Osteocyte (in vitro differentiated cells): ENCODE measurements around the gene PREX1. TPM values are rescaled to one million over a fixed set of nuclear protein-coding genes. Genes with fewer than 3 reads are reported as not detected.

Source experiments
- DNase-seq: peaks from one replicate; pipeline ENCODE4 v3.0.0; 2021; ENCODE audit warnings: mixed read lengths; ENCODE audit not compliant: unreplicated experiment; ENCODE audit errors: extremely low spot score
- H3K27ac Mint-ChIP-seq: one replicate; pipeline ENCODE4 v1.8.0; 2021; ENCODE audit warnings: mild to moderate bottlenecking, mixed read lengths; ENCODE audit not compliant: unreplicated experiment
- H3K27me3 Mint-ChIP-seq: one replicate; pipeline ENCODE4 v1.8.0; 2021; ENCODE audit warnings: mixed read lengths; ENCODE audit not compliant: unreplicated experiment
- H3K36me3 Mint-ChIP-seq: one replicate; pipeline ENCODE4 v1.8.0; 2021; ENCODE audit warnings: mixed read lengths; ENCODE audit not compliant: unreplicated experiment
- H3K4me1 Mint-ChIP-seq: one replicate; pipeline ENCODE4 v1.8.0; 2021; ENCODE audit warnings: mixed read lengths; ENCODE audit not compliant: unreplicated experiment
- H3K4me3 Mint-ChIP-seq: one replicate; pipeline ENCODE4 v1.8.0; 2021; ENCODE audit warnings: mild to moderate bottlenecking, moderate library complexity, mixed read lengths; ENCODE audit not compliant: unreplicated experiment
- H3K9me3 Mint-ChIP-seq: one replicate; pipeline ENCODE4 v1.8.0; 2021; ENCODE audit warnings: mixed read lengths; ENCODE audit not compliant: unreplicated experiment
- CTCF ChIP-seq: fragments of 200-600 bp; sonication (generic); IDR thresholded peaks from 2 replicates; pipeline ENCODE4 v1.5.0; 2021; ENCODE audit warnings: antibody characterized with exemption, mild to moderate bottlenecking, moderate library complexity
- total RNA-seq: library from RNA; stranded (reverse); gene quantifications from 2 replicates; pipeline ENCODE4 v1.2.1, GENCODE V29; 2021

Gene PREX1
- total RNA-seq, 1 donor from 2014 or later, result 24.2 TPM

DNA sequence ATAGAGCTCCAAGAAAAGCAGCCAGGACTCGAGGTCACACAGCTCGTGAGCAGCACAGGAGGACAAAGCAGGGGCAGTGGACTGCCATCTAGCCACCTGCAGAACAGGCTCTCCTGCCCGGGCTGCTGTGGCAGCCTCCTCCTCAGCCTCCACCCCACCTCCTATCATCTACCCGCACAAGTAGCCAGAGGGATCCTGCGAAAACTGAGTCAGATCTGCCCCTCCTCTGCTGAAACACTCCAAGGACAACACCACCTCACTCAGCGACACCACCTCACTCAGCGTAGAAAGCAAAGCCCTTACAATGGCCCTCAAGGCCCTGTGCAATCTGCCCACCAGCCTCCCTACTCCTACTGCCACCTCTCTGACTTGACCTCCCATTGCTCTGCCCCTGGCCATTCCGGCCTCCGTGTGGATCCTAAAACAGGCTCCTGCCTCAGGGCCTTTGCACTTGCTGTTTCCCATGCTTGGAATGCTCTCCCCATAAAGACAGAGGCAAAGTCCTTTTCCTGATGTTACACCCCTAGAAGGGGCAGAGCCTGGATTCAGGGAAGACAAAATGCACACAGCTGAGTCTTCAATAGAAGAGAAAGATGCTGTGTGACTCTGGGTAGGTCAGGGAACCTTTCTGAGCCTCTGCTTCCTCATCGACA is 19.3 kb downstream of the PREX1 start:
- H3K9me3 Mint-ChIP-seq, result no peaks in the 10 kb centered on the region
- H3K36me3 Mint-ChIP-seq, result peaks cover 2% of the 10 kb centered on the region
- H3K4me1 Mint-ChIP-seq, result no peaks in the 10 kb centered on the region
- DNase-seq, result no peak
- no peak overlapping the region for H3K27ac Mint-ChIP-seq
- no peak for TF ChIP-seq CTCF
- H3K4me3 Mint-ChIP-seq, result no peak overlapping the region
- H3K27me3 Mint-ChIP-seq, result no peaks in the 10 kb centered on the region

- no peak for TF ChIP-seq CTCF
- Mint-ChIP-seq H3K9me3 (no peaks in the 10 kb centered on the region), H3K27me3 (no peaks in the 10 kb centered on the region), H3K4me1 (no peaks in the 10 kb centered on the region), H3K36me3 (peaks cover 2% of the 10 kb centered on the region), H3K4me3 (no peak overlapping the region), H3K27ac (no peak overlapping the region)
- DNase-seq, result no peak
Observed at GRCh38 chr20:48807586-48808381, 20.0 kb downstream of the PREX1 start.

DNA sequence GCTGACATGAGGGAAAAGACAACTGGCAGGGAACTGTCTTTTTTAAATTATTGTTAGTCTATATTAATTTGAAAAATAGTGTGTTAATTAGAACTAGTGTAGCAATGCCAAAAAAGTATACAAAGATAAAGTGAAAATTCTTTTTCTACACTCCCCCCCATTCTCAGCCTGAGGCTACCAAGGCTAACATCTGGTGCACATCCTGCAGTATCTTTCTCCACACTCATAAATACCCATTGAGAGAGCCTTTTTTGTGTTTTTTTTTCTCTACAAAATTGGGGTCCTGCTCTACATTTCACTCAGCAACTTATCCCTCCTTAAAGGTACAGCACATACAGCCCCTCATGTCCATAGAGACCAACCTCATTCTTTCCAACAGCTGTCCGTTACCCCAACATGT is 20.7 kb downstream of the PREX1 start:
- TF ChIP-seq CTCF, result no peak
- Mint-ChIP-seq H3K4me3 (no peak overlapping the region), H3K9me3 (no peaks in the 10 kb centered on the region), H3K27ac (no peak overlapping the region), H3K4me1 (no peaks in the 10 kb centered on the region), H3K27me3 (no peaks in the 10 kb centered on the region), H3K36me3 (peaks cover 2% of the 10 kb centered on the region)
- no peak for DNase-seq

GRCh38 chr20:48805716-48806115 is 22.1 kb downstream of the PREX1 start:
- Mint-ChIP-seq H3K27me3 (no peaks in the 10 kb centered on the region), H3K9me3 (no peaks in the 10 kb centered on the region), H3K4me1 (no peaks in the 10 kb centered on the region), H3K36me3 (peaks cover 2% of the 10 kb centered on the region), H3K4me3 (no peak overlapping the region), H3K27ac (no peak overlapping the region)
- DNase-seq, result no peak
- TF ChIP-seq CTCF, result no peak

DNA sequence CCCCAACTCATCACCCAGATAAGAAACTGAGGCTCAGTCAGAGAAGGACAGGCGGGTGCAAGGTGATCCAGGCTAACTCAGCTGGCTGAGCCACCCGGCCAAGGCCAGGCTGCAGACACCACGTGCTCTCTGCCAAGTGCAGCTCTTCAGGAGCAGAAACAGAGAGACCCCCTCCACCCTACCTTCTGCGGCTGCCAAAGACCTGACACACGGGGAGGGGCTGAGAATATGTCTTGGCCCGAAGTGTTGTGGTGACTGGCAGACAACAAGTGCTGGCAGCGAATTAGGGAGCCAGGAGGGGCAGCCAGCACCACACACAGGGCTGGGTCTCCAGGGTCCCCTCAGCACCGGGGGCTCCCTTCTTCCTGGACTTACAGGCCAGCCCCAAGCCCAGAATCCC is 22.5 kb downstream of the PREX1 start:
- Mint-ChIP-seq H3K9me3 (no peaks in the 10 kb centered on the region), H3K4me1 (no peaks in the 10 kb centered on the region), H3K4me3 (no peak overlapping the region), H3K36me3 (peaks cover 2% of the 10 kb centered on the region), H3K27me3 (no peaks in the 10 kb centered on the region), H3K27ac (no peak overlapping the region)
- DNase-seq, result no peak
- TF ChIP-seq CTCF, result no peak
